Breast epithelium (tissue), 3 donors: ENCODE data around the gene TENM3.

Experiments used
- CTCF ChIP-seq, 3 donors: fragments of 450-650 bp; IDR thresholded peaks; one replicate each; pipeline ENCODE4 v1.5.1; 2016 to 2017; ENCODE audit warnings: antibody characterized with exemption in 3 of 3, mild to moderate bottlenecking in 3 of 3, moderate library complexity in 3 of 3
- POLR2AphosphoS5 ChIP-seq, 3 donors: sonication (generic); formaldehyde crosslinking; IDR thresholded peaks; one replicate each; pipeline ENCODE4 v1.6.1; 2017; ENCODE audit warnings: antibody characterized with exemption in 3 of 3

- TF ChIP-seq CTCF (IDR thresholded peaks at IDR 0.05) (no peak), POLR2AphosphoS5 (IDR thresholded peaks at IDR 0.05) (no peak)
These were observed 527.9 kb downstream of the TENM3 start for GRCh38 chr4:182770996-182771514.
